ENCODE data around the gene KCNH5. TPM values are rescaled to one million over a fixed set of nuclear protein-coding genes. Genes with fewer than 3 reads are reported as not detected.

Gene KCNH5
- total RNA-seq, 4 donors from 2014 or later: not detected

DNA sequence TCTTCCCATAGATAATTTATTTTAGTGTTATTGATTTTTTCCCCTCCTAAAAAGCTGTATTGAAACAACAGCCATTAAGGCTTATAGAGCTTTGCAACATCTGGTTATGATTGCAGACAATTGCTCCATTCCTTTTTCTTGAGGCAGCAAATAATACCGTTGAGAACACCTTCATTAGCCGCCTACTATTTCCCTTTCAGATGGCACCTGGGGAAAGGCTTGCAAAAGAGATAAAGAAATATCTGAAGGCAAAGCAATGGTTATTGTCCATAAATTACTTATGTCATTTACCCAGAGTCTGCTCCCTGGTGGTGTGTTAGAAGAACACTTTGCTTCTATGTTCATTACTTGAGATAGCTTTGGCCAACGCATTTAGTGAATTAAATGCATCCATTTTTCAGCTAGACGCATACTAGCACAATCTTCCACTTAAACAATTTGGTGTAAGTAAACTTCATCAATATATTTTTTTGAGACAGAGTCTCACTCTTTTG is 377.8 kb downstream of the KCNH5 start:
- ATAC-seq: no peak
- intact Hi-C loops (cut with DNase I; ENCODE audit: low total_unique reads): no loop called here
- no peaks in the 10 kb centered on the region for H3K9me3 ChIP-seq

DNA sequence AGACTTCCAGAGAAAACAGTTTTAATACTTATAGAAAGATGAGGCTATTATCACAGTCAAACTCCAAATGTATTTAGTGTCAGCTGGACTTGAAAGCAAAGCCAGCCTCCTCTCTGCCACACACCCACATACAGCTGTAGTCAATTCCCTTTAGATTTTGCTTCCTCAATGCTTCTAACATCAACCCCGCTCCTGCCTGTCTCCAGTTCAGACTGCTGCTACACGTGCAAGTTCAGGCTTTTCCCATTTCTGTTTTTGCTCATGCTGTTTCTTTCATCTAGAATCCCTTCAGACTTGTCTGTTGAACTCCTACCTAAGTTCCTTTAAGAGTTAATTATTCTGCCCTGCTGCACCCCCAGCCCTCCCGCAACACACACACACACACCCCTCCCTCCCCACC is 380.0 kb downstream of the KCNH5 start:
- ATAC-seq (no peak), DNase-seq (no peak)
- TF ChIP-seq POLR2A (IDR thresholded peaks at IDR 0.05): no peak
- no peak for TF ChIP-seq CTCF (IDR thresholded peaks at IDR 0.05 in 4 of 5, conservative IDR thresholded peaks at IDR 0.05 in 1 of 5)
- H3K36me3 ChIP-seq: no peaks in the 10 kb centered on the region
- H3K4me1 ChIP-seq: no peaks in the 10 kb centered on the region
- no peaks in the 10 kb centered on the region for H3K27me3 ChIP-seq
- intact Hi-C loops (cut with DNase I; ENCODE audit: low total_unique reads) (no loop called here), in situ Hi-C loops (cut with MboI; ENCODE audit: low sequenced_read_pairs in 4 of 4) (no loop called here)
- H3K9me3 ChIP-seq: no peaks in the 10 kb centered on the region
- no peak overlapping the region for H3K4me3 ChIP-seq
- no peak overlapping the region for H3K27ac ChIP-seq

More for the DNA sequence above, 377.8 kb downstream of the KCNH5 start:
- Histone ChIP-seq H3K27ac (no peak overlapping the region), H3K4me1 (no peaks in the 10 kb centered on the region), H3K27me3 (no peaks in the 10 kb centered on the region), H3K4me3 (no peak overlapping the region), H3K36me3 (no peaks in the 10 kb centered on the region)
- no peak for DNase-seq
- in situ Hi-C loops (cut with MboI; ENCODE audit: low sequenced_read_pairs in 4 of 4): no loop called here
- TF ChIP-seq POLR2A (IDR thresholded peaks at IDR 0.05) (no peak), CTCF (IDR thresholded peaks at IDR 0.05 in 4 of 5, conservative IDR thresholded peaks at IDR 0.05 in 1 of 5) (no peak)

DNA sequence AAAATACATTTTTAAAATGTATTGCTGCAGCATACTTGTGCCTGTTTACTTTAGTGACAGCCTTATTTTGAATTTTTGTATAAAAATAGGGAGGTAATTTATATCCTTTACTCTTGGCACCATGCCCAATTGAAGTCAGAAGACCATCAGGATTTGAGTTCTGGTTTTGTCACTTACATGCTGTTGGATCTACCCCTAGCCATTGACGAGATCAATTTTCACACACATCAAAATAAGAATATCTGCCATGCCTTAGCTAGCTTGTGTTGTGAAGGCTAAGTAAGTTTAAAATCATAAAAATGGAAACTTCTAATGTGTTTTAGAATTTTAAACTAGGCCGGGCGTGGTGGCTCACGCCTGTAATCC is 381.8 kb downstream of the KCNH5 start:
- DNase-seq (no peak), ATAC-seq (no peak)
- Histone ChIP-seq H3K36me3 (no peaks in the 10 kb centered on the region), H3K27ac (no peak overlapping the region), H3K4me1 (no peaks in the 10 kb centered on the region), H3K4me3 (no peak overlapping the region), H3K9me3 (no peaks in the 10 kb centered on the region), H3K27me3 (no peaks in the 10 kb centered on the region)
- in situ Hi-C loops (cut with MboI; ENCODE audit: low sequenced_read_pairs in 4 of 4): no loop called here
- intact Hi-C loops (cut with DNase I; ENCODE audit: low total_unique reads): no loop called here
- TF ChIP-seq CTCF (IDR thresholded peaks at IDR 0.05 in 4 of 5, conservative IDR thresholded peaks at IDR 0.05 in 1 of 5) (no peak), POLR2A (IDR thresholded peaks at IDR 0.05) (no peak)

GRCh38 chr14:62662811-62663455 is 382.3 kb downstream of the KCNH5 start:
- Histone ChIP-seq H3K27me3 (no peaks in the 10 kb centered on the region), H3K4me1 (no peaks in the 10 kb centered on the region), H3K27ac (no peak overlapping the region), H3K4me3 (no peak overlapping the region), H3K36me3 (no peaks in the 10 kb centered on the region), H3K9me3 (no peaks in the 10 kb centered on the region)
- in situ Hi-C loops (cut with MboI; ENCODE audit: low sequenced_read_pairs in 4 of 4): no loop called here
- intact Hi-C loops (cut with DNase I; ENCODE audit: low total_unique reads): no loop called here
- TF ChIP-seq POLR2A (IDR thresholded peaks at IDR 0.05) (no peak), CTCF (IDR thresholded peaks at IDR 0.05 in 4 of 5, conservative IDR thresholded peaks at IDR 0.05 in 1 of 5) (no peak)
- ATAC-seq: no peak
- no peak for DNase-seq

- no peak overlapping the region for H3K4me3 ChIP-seq
- ATAC-seq (no peak), DNase-seq (no peak)
- no peaks in the 10 kb centered on the region for H3K4me1 ChIP-seq
- no peaks in the 10 kb centered on the region for H3K27me3 ChIP-seq
- TF ChIP-seq CTCF (IDR thresholded peaks at IDR 0.05 in 4 of 5, conservative IDR thresholded peaks at IDR 0.05 in 1 of 5): no peak
- no peak for TF ChIP-seq POLR2A (IDR thresholded peaks at IDR 0.05)
- intact Hi-C loops (cut with DNase I; ENCODE audit: low total_unique reads): no loop called here
- H3K36me3 ChIP-seq: no peaks in the 10 kb centered on the region
- no peaks in the 10 kb centered on the region for H3K9me3 ChIP-seq
- no peak overlapping the region for H3K27ac ChIP-seq
- in situ Hi-C loops (cut with MboI; ENCODE audit: low sequenced_read_pairs in 4 of 4): no loop called here
These were observed 383.4 kb downstream of the KCNH5 start for GRCh38 chr14:62661818-62662217.

All from gastrocnemius medialis (tissue), 4 donors.